PC-3 (cell line): ENCODE measurements around the gene ZCCHC2. TPM values are rescaled to one million over a fixed set of nuclear protein-coding genes. Genes with fewer than 3 reads are reported as not detected.

Experiments used
- ATAC-seq: fragments of 200-7000 bp; cut with Tn5 transposase; 2 replicates; pipeline ENCODE4 v1.9.1; 2020; ENCODE audit warnings: mild to moderate bottlenecking, moderate library complexity
- BruUV-seq: library from RNA; stranded (reverse); fragments of 400-500 nt; replicated peaks from 2 replicates; lab custom pipeline; 2021; lab: Mats Ljungman, UMichigan
- CTCF ChIA-PET: fragments of 300-600 bp; sonication (Branson Sonifier 250); formaldehyde crosslinking; loops from one replicate; lab custom pipeline; 2022; ENCODE audit warnings: antibody characterized with exemption; lab: Charles Lee
- POLR2A ChIA-PET: fragments of 300-600 bp; sonication (Branson Sonifier 250); formaldehyde crosslinking; loops from one replicate; lab custom pipeline; 2022; ENCODE audit warnings: antibody characterized with exemption; ENCODE audit not compliant: unreplicated experiment; lab: Charles Lee
- DNase-seq: peaks from one replicate; pipeline ENCODE4 v3.0.0-alpha.2; 2015
- H2AFZ ChIP-seq: fragments of 300-600 bp; sonication (generic); 2 replicates; pipeline ENCODE4 v1.6.0; 2016; ENCODE audit warnings: antibody characterized with exemption, low read length
- H3F3A ChIP-seq: fragments of 300-600 bp; sonication (generic); one replicate; pipeline ENCODE4 v1.6.0; 2017; ENCODE audit warnings: antibody characterized with exemption, low read length, control low read depth, mild to moderate bottlenecking; ENCODE audit not compliant: unreplicated experiment
- H3K27ac ChIP-seq: fragments of 300-600 bp; sonication (generic); 2 replicates; pipeline ENCODE4 v1.5.1; 2016; ENCODE audit warnings: mild to moderate bottlenecking, low read length
- H3K27me3 ChIP-seq: fragments of 300-600 bp; sonication (generic); 2 replicates; pipeline ENCODE4 v1.6.1; 2016; ENCODE audit warnings: low read length, mixed read lengths
- H3K36me3 ChIP-seq: fragments of 300-600 bp; sonication (generic); 2 replicates; pipeline ENCODE4 v1.6.1; 2016; ENCODE audit warnings: low read depth, mixed run types, low read length, mixed read lengths
- H3K4me1 ChIP-seq: fragments of 300-600 bp; sonication (generic); 2 replicates; pipeline ENCODE4 v1.5.1; 2016; ENCODE audit warnings: low read length; ENCODE audit not compliant: insufficient read depth
- H3K4me2 ChIP-seq: fragments of 300-600 bp; sonication (generic); 2 replicates; pipeline ENCODE4 v1.6.0; 2016; ENCODE audit warnings: low read length
- H3K4me3 ChIP-seq: fragments of 300-600 bp; sonication (generic); 2 replicates; pipeline ENCODE4 v1.5.1; 2016; ENCODE audit warnings: mild to moderate bottlenecking, low read length, mixed read lengths
- H3K79me2 ChIP-seq: fragments of 300-600 bp; sonication (generic); 2 replicates; pipeline ENCODE4 v1.6.1; 2017; ENCODE audit warnings: low read length, mixed read lengths
- H3K9ac ChIP-seq: fragments of 300-600 bp; sonication (generic); 2 replicates; pipeline ENCODE4 v1.6.0; 2016; ENCODE audit warnings: mild to moderate bottlenecking, low read length
- H3K9me2 ChIP-seq: fragments of 300-600 bp; sonication (generic); replicated peaks from 2 replicates; pipeline ENCODE4 v1.6.1; 2016; ENCODE audit warnings: mixed run types, low read length, mixed read lengths
- H3K9me3 ChIP-seq: fragments of 300-600 bp; sonication (generic); 2 replicates; pipeline ENCODE4 v1.6.1; 2016; ENCODE audit warnings: low read length, mixed read lengths
- H4K20me1 ChIP-seq: fragments of 300-600 bp; sonication (generic); 2 replicates; pipeline ENCODE4 v1.6.1; 2016; ENCODE audit warnings: low read length, mixed read lengths
- CTCF ChIP-seq: fragments of 300-600 bp; sonication (generic); conservative IDR thresholded peaks from 2 replicates; pipeline ENCODE4 v1.5.1; 2017; ENCODE audit warnings: antibody characterized with exemption, low read depth, mild to moderate bottlenecking, low read length
- EZH2 ChIP-seq: fragments of 300-600 bp; sonication (generic); IDR thresholded peaks from one replicate; pipeline ENCODE4 v1.6.1; 2017; ENCODE audit warnings: antibody characterized with exemption, mild to moderate bottlenecking, low read length; ENCODE audit not compliant: unreplicated experiment
- EZH2phosphoT487 ChIP-seq: fragments of 300-600 bp; sonication (generic); IDR thresholded peaks from 2 replicates; pipeline ENCODE4 v1.6.1; 2018; ENCODE audit warnings: mild to moderate bottlenecking, antibody characterized with exemption, low read length, borderline replicate concordance
- intact Hi-C: fragments of 100-400 bp; cut with micrococcal nuclease; formaldehyde crosslinking; loops from 2 replicates; pipeline ENCODE4 v1.9.0; 2023
- total RNA-seq: library from RNA; depleted of rRNA; stranded (reverse); fragments of >200 nt; gene quantifications from 2 replicates; pipeline ENCODE4 v1.2.3, GENCODE V29; 2014

Gene ZCCHC2
- total RNA-seq, 1 experiment from 2014 or later, result 17.3 TPM

GRCh38 chr18:62551972-62552513 is 29.2 kb downstream of the ZCCHC2 start:
- Histone ChIP-seq H4K20me1 (no peaks in the 10 kb centered on the region), H3K79me2 (no peaks in the 10 kb centered on the region; the same call in 1 of the 2 replicates), H3K27ac (no peak overlapping the region), H3K9me3 (no peaks in the 10 kb centered on the region), H3K4me3 (no peak overlapping the region), H3K4me2 (no peak overlapping the region), H3K9ac (no peak overlapping the region), H3F3A (no peaks in the 10 kb centered on the region), H3K9me2 (no peaks in the 10 kb centered on the region), H2AFZ (no peak overlapping the region), H3K4me1 (peaks cover 18% of the 10 kb centered on the region), H3K27me3 (no peaks in the 10 kb centered on the region), H3K36me3 (peaks cover 13% of the 10 kb centered on the region; the same call in 1 of the 2 replicates)
- BruUV-seq, result no TSS peak
- ATAC-seq (no peak), DNase-seq (no peak)
- CTCF ChIA-PET, result no interaction called here
- intact Hi-C loops, result no loop called here
- POLR2A ChIA-PET, result no interaction called here
- TF ChIP-seq EZH2, result no peak
- TF ChIP-seq CTCF, result no peak
- TF ChIP-seq EZH2phosphoT487, result no peak

- intact Hi-C loops, result loop anchor here (2.0 kb wide), 1 partner anchor 27 kb away; no protein-coding TSS in a partner anchor
- peak; percentile 4 for DNase-seq
- CTCF ChIA-PET, result no interaction called here
- peak overlapping the region; percentile 48 for H3K27ac ChIP-seq
- ATAC-seq, result peak; percentile 21
- H3K79me2 ChIP-seq, result no peaks in the 10 kb centered on the region; the same call in 1 of the 2 replicates
- H3K27me3 ChIP-seq, result no peaks in the 10 kb centered on the region
- TF ChIP-seq EZH2phosphoT487 (no peak), CTCF (no peak), EZH2 (no peak)
- POLR2A ChIA-PET, result no interaction called here
- no peaks in the 10 kb centered on the region for H3K9me2 ChIP-seq
- H4K20me1 ChIP-seq, result no peaks in the 10 kb centered on the region
- BruUV-seq, result no TSS peak
- no peak overlapping the region for H2AFZ ChIP-seq
- H3K4me3 ChIP-seq, result peak overlapping the region; percentile 2; the same call in 1 of the 2 replicates
- H3K9ac ChIP-seq, result no peak overlapping the region
- peak overlapping the region; percentile 66 for H3K4me2 ChIP-seq
- peaks cover 18% of the 10 kb centered on the region for H3K4me1 ChIP-seq
- no peaks in the 10 kb centered on the region for H3K9me3 ChIP-seq
- peaks cover 34% of the 10 kb centered on the region for H3K36me3 ChIP-seq
- no peaks in the 10 kb centered on the region for H3F3A ChIP-seq
Measured at GRCh38 chr18:62554061-62554815, 31.4 kb downstream of the ZCCHC2 start.

GRCh38 chr18:62555135-62555534 is 32.3 kb downstream of the ZCCHC2 start:
- H2AFZ ChIP-seq, result no peak overlapping the region
- no peaks in the 10 kb centered on the region for H3K27me3 ChIP-seq
- H3K9me2 ChIP-seq, result no peaks in the 10 kb centered on the region
- H3K9me3 ChIP-seq, result no peaks in the 10 kb centered on the region
- no peak for TF ChIP-seq CTCF
- POLR2A ChIA-PET, result no interaction called here
- no peak overlapping the region for H3K9ac ChIP-seq
- peak overlapping the region; percentile 48 for H3K27ac ChIP-seq
- CTCF ChIA-PET, result no interaction called here
- intact Hi-C loops, result loop anchor here (1.0 to 2.0 kb wide), 2 partner anchors 28 to 29 kb away; no protein-coding TSS in a partner anchor
- BruUV-seq, result no TSS peak
- H3K4me3 ChIP-seq, result peak overlapping the region; percentile 2; the same call in 1 of the 2 replicates
- H3K36me3 ChIP-seq, result peaks cover 37% of the 10 kb centered on the region
- no peaks in the 10 kb centered on the region; the same call in 1 of the 2 replicates for H3K79me2 ChIP-seq
- DNase-seq (peak; percentile 96), ATAC-seq (peak; percentile 95)
- H3F3A ChIP-seq, result no peaks in the 10 kb centered on the region
- H3K4me1 ChIP-seq, result peaks cover 18% of the 10 kb centered on the region
- H3K4me2 ChIP-seq, result peak overlapping the region; percentile 66
- no peaks in the 10 kb centered on the region for H4K20me1 ChIP-seq
